Endometrial microvascular endothelial cells (primary cell): ENCODE results near the gene GALC. TPM values are rescaled to one million over a fixed set of nuclear protein-coding genes. Genes with fewer than 3 reads are reported as not detected.

Experiments
- in situ Hi-C: cut with HindIII; loops from 2 replicates; pipeline ENCODE4 v1.10.0; 2017; ENCODE audit warnings: low sequenced_read_pairs, low pct_unique_long_range_greater_than_20kb; ENCODE audit errors: inconsistent ontology term
- total RNA-seq: library from RNA; depleted of rRNA; stranded (reverse); fragments of >200 nt; gene quantifications from one replicate; pipeline ENCODE4 v1.2.3, GENCODE V29; 2015; ENCODE audit errors: inconsistent ontology term

The GALC gene
- total RNA-seq, 1 donor from 2014 or later: 16.4 TPM

- in situ Hi-C loops: no loop called here
These were observed 16.5 kb upstream of the GALC start for GRCh38 chr14:88009486-88009885.

GRCh38 chr14:88008039-88008742, 15.2 kb upstream of the GALC start:
- in situ Hi-C loops: no loop called here

DNA sequence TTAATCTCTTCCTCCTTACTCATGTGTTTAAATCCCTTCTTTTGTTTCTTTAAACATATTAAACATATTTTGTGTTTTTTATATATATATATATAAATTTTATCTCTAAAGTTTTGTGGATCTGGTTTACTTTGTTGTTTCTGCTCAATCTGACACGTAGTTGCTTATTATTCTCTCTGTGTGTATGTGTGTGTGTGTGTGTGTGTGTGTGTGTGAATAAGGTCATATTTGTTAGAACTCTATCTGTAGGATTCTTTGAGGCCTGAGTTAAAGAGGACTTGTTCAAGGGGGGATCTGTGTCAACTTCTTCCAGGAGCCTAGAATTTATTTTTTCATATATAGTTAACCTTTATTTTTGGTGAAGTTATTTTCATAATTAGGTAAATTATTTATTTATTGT, 14.6 kb upstream of the GALC start:
- in situ Hi-C loops: no loop called here

DNA sequence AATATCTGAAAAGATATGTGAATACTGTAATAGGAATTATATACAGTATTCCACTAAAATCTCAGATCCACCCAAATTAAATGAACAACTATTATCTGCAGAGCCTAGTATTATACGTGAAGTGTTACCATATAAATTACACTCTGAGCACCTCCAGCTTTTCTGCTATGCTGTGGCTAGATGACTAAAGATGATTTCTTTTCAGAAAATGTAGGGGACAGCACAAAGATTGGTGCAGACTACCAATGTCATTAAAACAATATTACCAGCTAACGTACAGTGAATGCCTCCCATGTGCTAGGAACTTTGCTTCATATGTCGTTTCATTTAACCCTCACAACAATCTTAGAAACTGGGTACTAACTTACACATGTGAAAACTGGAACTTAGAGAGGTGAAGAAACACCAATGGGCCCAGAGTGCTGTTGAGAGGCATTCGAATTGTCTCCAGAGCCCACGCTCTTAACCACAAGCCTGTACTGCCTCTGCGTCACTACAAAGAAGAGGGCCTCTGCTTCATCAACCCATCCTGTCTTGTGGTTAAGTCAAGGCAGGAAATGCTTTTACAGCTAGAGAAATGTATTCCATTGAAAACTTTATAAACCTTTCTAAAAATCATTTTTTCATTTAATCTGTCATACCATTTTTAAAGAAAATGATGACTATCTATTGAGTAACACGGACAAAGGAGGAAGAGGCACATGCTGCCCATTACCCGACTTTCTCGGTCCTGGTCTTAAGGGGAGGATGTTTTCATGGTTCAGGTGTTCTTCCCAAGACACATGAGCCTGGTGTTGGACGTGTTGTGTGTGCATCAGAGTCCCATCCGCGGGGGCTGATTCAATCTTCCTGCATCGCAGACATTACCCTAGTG, 13.2 kb upstream of the GALC start:
- in situ Hi-C loops: no loop called here

GRCh38 chr14:88005050-88005481, 12.1 kb upstream of the GALC start, which contains the start of gene GPR65:
TSS of gene GPR65 (plus strand) at chr14:88005135. CDS start at chr14:88010848, 5,713 bp downstream.
- in situ Hi-C loops: no loop called here

DNA sequence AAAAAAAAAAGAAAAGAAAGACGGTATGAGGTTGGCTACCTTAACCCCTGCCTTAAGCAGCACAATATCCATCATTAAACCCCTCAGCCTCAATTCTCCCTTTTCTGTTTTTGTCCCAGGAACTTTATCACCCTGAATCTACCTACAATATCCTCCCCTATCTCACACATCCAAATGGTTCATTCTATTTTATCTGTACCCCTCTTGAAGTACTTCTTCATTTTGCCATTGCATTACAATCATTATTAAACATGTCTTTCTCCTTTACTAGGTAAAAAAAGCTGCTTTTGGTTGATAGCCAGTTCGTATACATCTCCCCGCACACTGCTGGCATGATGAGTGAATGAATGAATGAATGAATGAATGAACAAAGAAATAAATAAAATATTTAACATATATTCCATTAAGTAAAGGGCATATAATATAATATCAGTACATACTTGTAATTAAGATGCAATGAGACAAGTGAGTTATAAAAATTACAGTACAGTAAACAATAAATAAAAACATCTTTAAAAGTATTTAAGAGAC, 11.6 kb upstream of the GALC start:
- in situ Hi-C loops: no loop called here

DNA sequence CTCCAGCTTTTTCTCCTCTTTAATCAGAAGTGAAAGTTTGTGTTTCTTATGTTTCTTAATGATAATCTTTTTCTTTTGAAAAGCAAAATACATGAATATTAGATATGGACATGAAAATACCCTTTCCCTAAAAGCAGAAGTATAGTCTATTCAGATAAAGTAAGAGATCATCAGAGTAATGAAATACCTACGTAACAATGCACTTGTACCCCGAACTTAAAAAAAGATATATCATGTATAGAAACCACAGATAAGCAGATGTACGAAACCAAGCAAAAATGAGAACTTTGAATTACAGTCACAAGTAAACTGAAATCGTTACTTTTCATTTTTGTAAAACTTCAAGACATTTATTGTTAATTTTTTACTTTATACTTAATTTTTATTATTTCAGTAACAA, 10.4 kb upstream of the GALC start:
- in situ Hi-C loops: no loop called here

GRCh38 chr14:88002421-88003075, 9.6 kb upstream of the GALC start:
- in situ Hi-C loops: no loop called here

- in situ Hi-C loops: no loop called here
These were observed 6.3 kb upstream of the GALC start for GRCh38 chr14:87999277-87999676.

DNA sequence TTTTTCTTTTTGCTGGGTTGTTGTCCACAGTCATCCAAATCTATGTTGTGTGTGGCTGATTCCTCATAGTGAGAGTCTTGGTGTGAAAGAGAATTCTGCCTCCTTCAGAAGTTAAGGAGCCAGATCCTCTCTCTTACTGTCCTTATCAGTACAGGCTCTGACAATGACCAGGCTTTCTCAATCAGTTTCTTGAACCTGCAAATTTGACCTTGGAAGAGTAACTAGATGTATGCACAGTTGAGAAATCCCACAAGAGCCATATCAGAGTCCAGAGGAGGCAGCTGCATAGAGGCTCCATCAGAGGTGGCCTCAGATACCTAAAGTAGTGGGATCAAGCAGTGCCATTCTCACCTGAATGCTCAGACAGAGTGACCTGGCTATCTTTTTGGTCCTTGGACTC, 5.5 kb upstream of the GALC start:
- in situ Hi-C loops: no loop called here

- in situ Hi-C loops: no loop called here
These were observed 3.3 kb upstream of the GALC start for GRCh38 chr14:87996291-87996592.

GRCh38 chr14:87995500-87996290, 2.7 kb upstream of the GALC start:
- in situ Hi-C loops: no loop called here

- in situ Hi-C loops: no loop called here
These were observed 2.0 kb upstream of the GALC start for GRCh38 chr14:87994974-87995373.

DNA sequence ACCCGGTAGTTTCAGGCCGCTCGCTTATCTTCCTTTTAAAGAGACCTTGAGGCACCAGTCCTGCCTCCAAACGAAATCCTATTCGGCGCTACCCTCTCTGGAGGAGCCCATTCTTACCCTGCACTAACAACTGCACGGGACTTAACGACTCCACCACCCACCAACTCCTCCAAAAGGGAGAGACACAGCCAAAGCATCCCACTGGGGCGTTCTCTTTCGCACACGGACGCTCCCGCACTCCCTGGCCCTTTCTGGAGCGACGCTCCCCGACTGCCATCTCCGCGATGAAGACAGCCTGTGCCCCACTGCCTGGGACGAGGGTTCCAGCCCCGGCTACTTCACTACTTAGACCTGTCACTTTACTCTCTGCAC, 650 bp downstream of the GALC start:
- in situ Hi-C loops: no loop called here

DNA sequence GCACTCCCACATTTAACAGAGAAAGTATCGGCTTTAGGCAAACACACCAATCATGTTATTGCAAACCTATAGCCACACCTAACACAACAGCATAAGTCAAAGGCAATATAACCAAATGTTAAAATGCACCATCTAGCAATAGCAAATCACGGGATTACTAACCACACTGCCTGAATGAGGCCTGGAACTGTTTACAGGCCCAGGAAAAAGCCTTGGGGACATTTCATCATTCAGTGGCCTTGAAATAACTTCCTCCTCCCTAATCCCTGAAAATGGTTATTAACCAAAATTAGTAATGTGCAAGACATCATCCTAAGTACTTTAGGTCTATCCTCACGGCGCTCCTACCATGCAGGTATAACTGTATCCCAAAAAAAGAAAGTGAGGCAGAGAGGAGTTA, 2.3 kb downstream of the GALC start:
- in situ Hi-C loops: no loop called here

- in situ Hi-C loops: no loop called here
These were observed 3.1 kb downstream of the GALC start for GRCh38 chr14:87989956-87990299.

GRCh38 chr14:87989221-87989955, 3.6 kb downstream of the GALC start:
- in situ Hi-C loops: no loop called here

DNA sequence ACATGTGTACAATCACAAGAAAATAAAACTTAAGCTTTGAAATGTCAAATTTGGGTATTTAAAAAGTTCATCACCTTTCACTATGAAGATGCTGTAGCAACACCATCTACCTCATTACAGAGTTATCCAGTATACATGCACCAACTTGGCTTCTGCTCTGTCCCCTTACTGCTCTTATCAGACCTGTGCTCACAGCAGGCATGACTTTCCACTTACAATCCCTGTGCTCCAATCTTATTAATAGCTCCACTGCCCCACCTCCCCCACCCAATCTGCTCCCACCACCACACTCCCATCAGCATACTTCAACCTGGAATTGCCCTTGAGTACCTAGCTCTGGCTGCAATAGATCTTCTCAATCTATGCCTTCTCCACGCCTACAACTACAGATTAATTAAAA, 13.3 kb downstream of the GALC start:
- in situ Hi-C loops: no loop called here
